Ovary (tissue), 9 donors: ENCODE data around the gene PROK2. TPM values are rescaled to one million over a fixed set of nuclear protein-coding genes. Genes with fewer than 3 reads are reported as not detected.
A peak's percentile ranks its signal among the peaks of the same experiment; 100 is the strongest.

ENCODE experiments used
- DNase-seq, 5 donors: peaks; one replicate each; pipeline ENCODE4 v3.0.0-alpha.2; 2019 to 2020
- H3K27ac ChIP-seq, 2 donors: fragments of 200-600 bp; one replicate each; pipeline versions ENCODE4 v1.5.1 to v1.8.0; 2019 to 2022
- H3K27me3 ChIP-seq: fragments of 200-600 bp; one replicate; pipeline ENCODE4 v1.8.0; 2022
- H3K36me3 ChIP-seq: fragments of 200-600 bp; sonication (generic); one replicate; pipeline ENCODE4 v1.5.1; 2019
- H3K4me1 ChIP-seq: one replicate; pipeline ENCODE4 v1.8.1; 2013; ENCODE audit warnings: mild to moderate bottlenecking, moderate library complexity; ENCODE audit not compliant: insufficient read depth
- H3K4me3 ChIP-seq: fragments of 200-600 bp; sonication (generic); one replicate; pipeline ENCODE4 v1.5.1; 2017
- H3K9me3 ChIP-seq, 2 donors: fragments of 200-600 bp in 1 of 2; sonication (generic) in 1 of 2; one replicate each; pipeline versions ENCODE4 v1.5.1 to v1.8.1; 2013 to 2019; ENCODE audit warnings: mild to moderate bottlenecking in 1 of 2, moderate library complexity in 1 of 2
- EP300 ChIP-seq: sonication (generic); formaldehyde crosslinking; IDR thresholded peaks from one replicate; pipeline ENCODE4 v1.6.1; 2017; ENCODE audit warnings: antibody characterized with exemption
- POLR2A ChIP-seq: fragments of 450-650 bp; IDR thresholded peaks from one replicate; pipeline ENCODE4 v1.6.1; 2017; ENCODE audit warnings: antibody characterized with exemption, mild to moderate bottlenecking, moderate library complexity
- WGBS, 3 donors: extraction: QIAGEN DNeasy Blood & Tissue Kit in 1 of 3; methylation state at CpG; one replicate each; pipeline versions ENCODE4 v1.1.5 to v1.1.7; 2013 to 2017; 5-methylcytosine and 5-hydroxymethylcytosine counted together
- intact Hi-C, 4 donors: fragments of 100-400 bp; cut with DNase I; formaldehyde crosslinking; loops; one replicate each; pipeline versions ENCODE4 v1.11.0 to v1.15.1; 2022 to 2023
- polyA plus RNA-seq, 2 donors: library from polyadenylated mRNA; stranded (reverse); fragments of 200-250 nt in 1 of 2; fragments of 350-450 nt in 1 of 2; fragmentation: Illumina TruSeq in 1 of 2; extraction: RNeasy Lipid Tissue Mini Kit (QIAGEN cat#74804) in 1 of 2; gene quantifications; one replicate each; pipeline ENCODE4 v1.2.3, GENCODE V29; 2013 to 2014
- small RNA-seq: library from RNA; depleted of rRNA; stranded (forward); fragments of <200 nt; gene quantifications from one replicate; pipeline ENCODE3, GENCODE V24; 2016
- total RNA-seq, 7 donors: library from RNA; depleted of rRNA in 2 of 7; stranded (reverse); fragments of >200 nt in 2 of 7; fragmentation: NEBNext Ultra II Directional in 3 of 7; extraction: Animal tissue kit (Norgen Biotek cat#: 25700) in 3 of 7; gene quantifications; one replicate each; pipeline versions ENCODE4 v1.1.0 to v1.2.4, GENCODE V29; 2016 to 2023
- TF ChIP-seq, protein P1 (sequence below), 3 donors: fragments of 450-650 bp in 2 of 3; fragments of 200-600 bp in 1 of 3; IDR thresholded peaks; one replicate each; pipeline versions ENCODE4 v1.5.1 to v1.8.0; 2016 to 2022; ENCODE audit warnings: antibody characterized with exemption in 3 of 3, mild to moderate bottlenecking in 1 of 3
- donor health status: DM: no; HTN: no; CAD: no; lungs with moderate emphysema.
- donor health status: DM: no; HTN: no; CAD: no.
- donor health status: Bipolar disorder and iron deficiency.
- donor health status: DM: yes; HTN: yes; CAD: no.
- donor health status: DM: no; HTN: no; CAD: no.
- donor health status: DM: yes; HTN: yes; CAD: no.

PROK2 gene
- total and polyA plus RNA-seq, 9 donors = 0.08 to 0.45 (median 0.20) TPM; not detected in 4

DNA sequence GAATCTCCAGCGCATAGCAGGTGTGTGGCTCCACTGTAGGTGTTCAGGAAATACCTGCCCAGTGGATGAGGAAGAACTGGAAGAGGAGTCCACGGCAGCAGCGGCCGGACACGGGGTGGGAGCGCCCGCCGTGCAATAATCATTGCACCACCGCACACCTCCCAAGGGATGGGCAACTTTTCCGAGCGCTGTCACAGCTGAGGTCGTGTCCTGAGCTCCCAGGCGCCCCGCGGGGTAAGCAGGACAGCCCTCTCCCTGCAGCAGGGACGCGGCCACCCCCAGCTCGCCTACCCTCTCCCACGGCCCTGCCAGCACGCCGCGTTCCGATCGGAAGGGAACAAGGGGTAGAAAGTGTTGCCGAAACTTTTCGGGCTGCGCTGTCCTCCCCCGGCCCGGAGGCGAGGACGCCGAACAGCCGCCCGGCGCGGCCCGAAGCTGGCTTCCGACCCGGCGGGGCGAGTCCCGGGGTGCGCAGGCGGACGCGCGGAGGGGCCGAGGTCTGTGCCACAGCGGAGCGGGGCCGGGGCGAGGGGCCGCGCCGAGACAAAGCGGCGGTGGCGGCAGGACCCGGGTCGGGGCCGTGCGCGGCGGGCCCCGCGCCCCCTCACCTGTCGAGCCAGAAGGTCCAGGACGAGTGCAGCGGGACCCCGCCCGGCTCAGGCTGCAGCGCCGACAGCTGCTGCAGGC is 60.2 kb downstream of the PROK2 start:
- 0 to 1% (median 0%) methylated on average over 58 to 73 of the region's 73 CpGs for WGBS, 3 donors
- H3K27ac ChIP-seq = peak overlapping the region; percentile 76 to 80
- intact Hi-C loops = loop anchor here in 3 of 4 donors (5.0 to 10.0 kb wide), 3 partner anchors 1090 to 1100 kb away; no protein-coding TSS in a partner anchor

DNA sequence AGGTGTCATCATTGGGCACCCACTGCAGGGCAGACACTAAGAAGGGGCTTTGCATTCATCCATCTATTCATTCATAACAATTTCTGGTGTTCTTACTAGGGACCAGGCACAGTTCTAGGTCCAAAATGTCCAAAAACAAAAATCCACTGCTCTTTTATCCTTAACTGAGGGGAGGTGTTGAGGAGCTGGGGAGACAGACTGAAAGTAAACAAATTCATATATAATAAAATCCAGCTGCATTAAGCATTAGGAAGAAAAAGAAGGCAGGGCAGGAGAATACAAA is 60.8 kb downstream of the PROK2 start:
- no peaks in the 10 kb centered on the region for H3K27me3 ChIP-seq
- H3K4me3 ChIP-seq = peak overlapping the region; percentile 90
- intact Hi-C loops = loop anchor here in 3 of 4 donors (5.0 to 10.0 kb wide), 3 partner anchors 1091 to 1101 kb away; no protein-coding TSS in a partner anchor
- peak overlapping the region; percentile 76 to 80 for H3K27ac ChIP-seq
- H3K4me1 ChIP-seq = peaks cover 6% of the 10 kb centered on the region
- H3K36me3 ChIP-seq = no peaks in the 10 kb centered on the region
- no peaks in the 10 kb centered on the region for H3K9me3 ChIP-seq
- TF ChIP-seq, protein P1, sequence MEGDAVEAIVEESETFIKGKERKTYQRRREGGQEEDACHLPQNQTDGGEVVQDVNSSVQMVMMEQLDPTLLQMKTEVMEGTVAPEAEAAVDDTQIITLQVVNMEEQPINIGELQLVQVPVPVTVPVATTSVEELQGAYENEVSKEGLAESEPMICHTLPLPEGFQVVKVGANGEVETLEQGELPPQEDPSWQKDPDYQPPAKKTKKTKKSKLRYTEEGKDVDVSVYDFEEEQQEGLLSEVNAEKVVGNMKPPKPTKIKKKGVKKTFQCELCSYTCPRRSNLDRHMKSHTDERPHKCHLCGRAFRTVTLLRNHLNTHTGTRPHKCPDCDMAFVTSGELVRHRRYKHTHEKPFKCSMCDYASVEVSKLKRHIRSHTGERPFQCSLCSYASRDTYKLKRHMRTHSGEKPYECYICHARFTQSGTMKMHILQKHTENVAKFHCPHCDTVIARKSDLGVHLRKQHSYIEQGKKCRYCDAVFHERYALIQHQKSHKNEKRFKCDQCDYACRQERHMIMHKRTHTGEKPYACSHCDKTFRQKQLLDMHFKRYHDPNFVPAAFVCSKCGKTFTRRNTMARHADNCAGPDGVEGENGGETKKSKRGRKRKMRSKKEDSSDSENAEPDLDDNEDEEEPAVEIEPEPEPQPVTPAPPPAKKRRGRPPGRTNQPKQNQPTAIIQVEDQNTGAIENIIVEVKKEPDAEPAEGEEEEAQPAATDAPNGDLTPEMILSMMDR (IDR thresholded peaks at IDR 0.05) = no peak
- no peak for TF ChIP-seq POLR2A
- TF ChIP-seq EP300 = no peak
- DNase-seq = no peak

More for the DNA sequence above, 60.2 kb downstream of the PROK2 start:
- Histone ChIP-seq H3K4me3 (peak overlapping the region; percentile 90), H3K9me3 (no peaks in the 10 kb centered on the region), H3K27me3 (no peaks in the 10 kb centered on the region), H3K36me3 (no peaks in the 10 kb centered on the region), H3K4me1 (peaks cover 6% of the 10 kb centered on the region)
- peak; percentile 34 to 69 (median 58) for DNase-seq
- TF ChIP-seq POLR2A (no peak), EP300 (no peak)
- TF ChIP-seq, protein P1 (IDR thresholded peaks at IDR 0.05) = no peak

- DNase-seq = no peak
- Histone ChIP-seq H3K4me1 (peaks cover 6% of the 10 kb centered on the region), H3K27me3 (no peaks in the 10 kb centered on the region), H3K36me3 (no peaks in the 10 kb centered on the region), H3K27ac (no peak overlapping the region), H3K9me3 (no peaks in the 10 kb centered on the region), H3K4me3 (peak overlapping the region; percentile 90)
- 42 to 55% (median 45%) methylated on average over 6 of the region's 6 CpGs for WGBS, 3 donors
- intact Hi-C loops = loop anchor here in 3 of 4 donors (5.0 to 10.0 kb wide), 3 partner anchors 1091 to 1101 kb away; no protein-coding TSS in a partner anchor
- TF ChIP-seq, protein P1 (IDR thresholded peaks at IDR 0.05) = no peak
- TF ChIP-seq POLR2A (no peak), EP300 (no peak)
Measured at GRCh38 chr3:71723452-71724170, 61.3 kb downstream of the PROK2 start.

GRCh38 chr3:71722693-71723092 is 62.3 kb downstream of the PROK2 start:
- no peaks in the 10 kb centered on the region for H3K9me3 ChIP-seq
- DNase-seq = no peak
- peaks cover 6% of the 10 kb centered on the region for H3K4me1 ChIP-seq
- no peak overlapping the region for H3K4me3 ChIP-seq
- H3K36me3 ChIP-seq = no peaks in the 10 kb centered on the region
- WGBS, 3 donors = 87 to 95% (median 94%) methylated on average over 1 of the region's 1 CpG
- intact Hi-C loops = loop anchor here in 3 of 4 donors (5.0 to 10.0 kb wide), 3 partner anchors 1092 to 1102 kb away; no protein-coding TSS in a partner anchor
- no peak for TF ChIP-seq POLR2A
- TF ChIP-seq, protein P1 (IDR thresholded peaks at IDR 0.05) = no peak
- H3K27me3 ChIP-seq = no peaks in the 10 kb centered on the region
- H3K27ac ChIP-seq = no peak overlapping the region

Small RNA genes lying within 50 kb of the gene (small RNA-seq; reads per million reads assigned to genes)
- not detected for gene RN7SL271P

Other genes with a start within 250 kb of the PROK2 start
- 100 to 1,000 TPM in 6 of 7 donors, 10 to 100 TPM in 1; 89.4 to 126 (median 119) TPM for gene FOXP1, start 201.4 kb downstream of the PROK2 start, total RNA-seq
- 10 to 100 TPM; 31.7 to 42.6 TPM for gene FOXP1, start 201.4 kb downstream of the PROK2 start, polyA plus RNA-seq
- gene EIF4E3, start 59.7 kb downstream of the PROK2 start, total RNA-seq = 10 to 100 TPM; 13.0 to 51.7 (median 42.5) TPM
- 10 to 100 TPM; 16.4 to 33.4 TPM for gene EIF4E3, start 59.7 kb downstream of the PROK2 start, polyA plus RNA-seq
- 10 to 100 TPM in 1 of 7 donors, 1 to 10 TPM in 6; 2.1 to 12.7 (median 6.1) TPM for gene GPR27, start 31.3 kb downstream of the PROK2 start, total RNA-seq
- 1 to 10 TPM; 5.0 to 9.2 TPM for gene GPR27, start 31.3 kb downstream of the PROK2 start, polyA plus RNA-seq